Lower leg skin (tissue), 4 donors: Measurements from ENCODE around the gene GRHL3. TPM values are rescaled to one million over a fixed set of nuclear protein-coding genes. Genes with fewer than 3 reads are reported as not detected.

Experiments
- DNase-seq, 2 donors: peaks; one replicate each; pipeline ENCODE4 v3.0.0-alpha.2; 2019; ENCODE audit warnings: low spot score in 2 of 2
- H3K4me3 ChIP-seq: fragments of 200-600 bp; sonication (generic); 2 replicates; pipeline ENCODE4 v1.5.1; 2017; ENCODE audit warnings: mild to moderate bottlenecking, low read depth; ENCODE audit not compliant: poor library complexity, severe bottlenecking
- CTCF ChIP-seq, 3 donors: fragments of 450-650 bp; IDR thresholded peaks; one replicate each; pipeline ENCODE4 v1.5.1; 2016; ENCODE audit warnings: antibody characterized with exemption in 3 of 3, mild to moderate bottlenecking in 3 of 3, moderate library complexity in 2 of 3
- POLR2A ChIP-seq, 2 donors: fragments of 450-650 bp; IDR thresholded peaks; one replicate each; pipeline ENCODE4 v1.6.1; 2016 to 2017; ENCODE audit warnings: antibody characterized with exemption in 2 of 2, mild to moderate bottlenecking in 1 of 2, moderate library complexity in 1 of 2
- WGBS, 2 donors: methylation state at CpG; one replicate each; pipeline ENCODE4 v1.1.5; 2018; 5-methylcytosine and 5-hydroxymethylcytosine counted together
- intact Hi-C: fragments of 100-400 bp; cut with DNase I; formaldehyde crosslinking; loops from one replicate; pipeline ENCODE4 v1.15.0; 2023; ENCODE audit warnings: low total_unique reads
- total RNA-seq, 4 donors: library from RNA; depleted of rRNA; stranded (reverse); fragments of >200 nt; gene quantifications; one replicate each; pipeline ENCODE4 v1.1.0, GENCODE V29; 2016

Gene GRHL3
- total RNA-seq, 4 donors from 2014 or later, result 141 to 205 (median 171) TPM

- H3K4me3 ChIP-seq, result no peak overlapping the region
- TF ChIP-seq POLR2A (IDR thresholded peaks at IDR 0.05), result no peak
- TF ChIP-seq CTCF (IDR thresholded peaks at IDR 0.05), result no peak
- intact Hi-C loops, result no loop called here
- DNase-seq, result peak in 1 of 2 donors; percentile 62
- WGBS, 2 donors, result 93 to 97% methylated on average over 5 of the region's 5 CpGs
These were observed 23.6 kb upstream of the GRHL3 start for GRCh38 chr1:24295535-24295934.

GRCh38 chr1:24297187-24297851 is 21.8 kb upstream of the GRHL3 start:
- WGBS, 2 donors, result 82 to 89% methylated on average over 5 of the region's 5 CpGs
- DNase-seq, result peak in 1 of 2 donors; percentile 42
- intact Hi-C loops, result no loop called here
- H3K4me3 ChIP-seq, result no peak overlapping the region
- no peak for TF ChIP-seq CTCF (IDR thresholded peaks at IDR 0.05)
- no peak for TF ChIP-seq POLR2A (IDR thresholded peaks at IDR 0.05)

GRCh38 chr1:24297852-24298232 is 21.3 kb upstream of the GRHL3 start:
- intact Hi-C loops, result no loop called here
- TF ChIP-seq CTCF (IDR thresholded peaks at IDR 0.05), result no peak
- TF ChIP-seq POLR2A (IDR thresholded peaks at IDR 0.05), result no peak
- WGBS, 2 donors, result 76 to 78% methylated on average over 4 of the region's 4 CpGs
- no peak overlapping the region for H3K4me3 ChIP-seq
- DNase-seq, result no peak

GRCh38 chr1:24298606-24299005 is 20.6 kb upstream of the GRHL3 start:
- TF ChIP-seq POLR2A (IDR thresholded peaks at IDR 0.05), result no peak
- TF ChIP-seq CTCF (IDR thresholded peaks at IDR 0.05), result no peak
- no peak for DNase-seq
- intact Hi-C loops, result no loop called here
- WGBS, 2 donors, result 92 to 97% methylated on average over 8 of the region's 8 CpGs
- no peak overlapping the region for H3K4me3 ChIP-seq

- TF ChIP-seq CTCF (IDR thresholded peaks at IDR 0.05), result no peak
- no peak for TF ChIP-seq POLR2A (IDR thresholded peaks at IDR 0.05)
- H3K4me3 ChIP-seq, result no peak overlapping the region
- intact Hi-C loops, result no loop called here
- 72 to 73% methylated on average over 6 of the region's 6 CpGs for WGBS, 2 donors
- DNase-seq, result no peak
These were observed 19.3 kb upstream of the GRHL3 start for GRCh38 chr1:24299901-24300300.
